Hepatocyte (in vitro differentiated cells): ENCODE measurements around the gene RYR3. TPM values are rescaled to one million over a fixed set of nuclear protein-coding genes. Genes with fewer than 3 reads are reported as not detected.

Source experiments
- DNase-seq: peaks from one replicate; pipeline ENCODE4 v3.0.0-alpha.2; 2016; ENCODE audit warnings: low spot score
- H2AFZ ChIP-seq: fragments of 200-600 bp; sonication (generic); 2 replicates; pipeline ENCODE4 v1.6.0; 2016; ENCODE audit warnings: antibody characterized with exemption, mild to moderate bottlenecking
- H3K27ac ChIP-seq: fragments of 200-600 bp; sonication (generic); 2 replicates; pipeline ENCODE4 v1.5.1; 2016; ENCODE audit warnings: mild to moderate bottlenecking
- H3K27me3 ChIP-seq: fragments of 200-600 bp; sonication (generic); 2 replicates; pipeline ENCODE4 v1.6.1; 2016
- H3K36me3 ChIP-seq: fragments of 200-600 bp; sonication (generic); replicated peaks from 2 replicates; pipeline ENCODE4 v1.5.1; 2016; ENCODE audit warnings: low read depth; ENCODE audit not compliant: insufficient read depth
- H3K4me1 ChIP-seq: fragments of 200-600 bp; sonication (generic); 2 replicates; pipeline ENCODE4 v1.5.1; 2016; ENCODE audit warnings: mild to moderate bottlenecking, moderate library complexity; ENCODE audit not compliant: insufficient read depth
- H3K4me2 ChIP-seq: fragments of 200-600 bp; sonication (generic); 2 replicates; pipeline ENCODE4 v1.6.0; 2016
- H3K4me3 ChIP-seq: fragments of 200-600 bp; sonication (generic); 2 replicates; pipeline ENCODE4 v1.5.1; 2016; ENCODE audit warnings: mild to moderate bottlenecking
- H3K79me2 ChIP-seq: fragments of 200-600 bp; sonication (generic); 2 replicates; pipeline ENCODE4 v1.6.0; 2017; ENCODE audit warnings: mild to moderate bottlenecking
- H3K9me2 ChIP-seq: fragments of 200-600 bp; sonication (generic); replicated peaks from 2 replicates; pipeline ENCODE4 v1.6.0; 2017; ENCODE audit warnings: mild to moderate bottlenecking; ENCODE audit not compliant: insufficient read depth
- H3K9me3 ChIP-seq: fragments of 200-600 bp; sonication (generic); 2 replicates; pipeline ENCODE4 v1.5.1; 2016; ENCODE audit warnings: low read depth, mild to moderate bottlenecking
- H4K20me1 ChIP-seq: fragments of 200-600 bp; sonication (generic); 2 replicates; pipeline ENCODE4 v1.6.0; 2016; ENCODE audit warnings: mild to moderate bottlenecking; ENCODE audit not compliant: insufficient read depth, poor library complexity, severe bottlenecking
- CTCF ChIP-seq: fragments of 200-600 bp; sonication (generic); IDR thresholded peaks from 2 replicates; pipeline ENCODE4 v1.5.1; 2016; ENCODE audit warnings: antibody characterized with exemption, mild to moderate bottlenecking; ENCODE audit not compliant: poor library complexity
- EZH2 ChIP-seq: fragments of 200-600 bp; sonication (generic); IDR thresholded peaks from 2 replicates; pipeline ENCODE4 v1.6.1; 2016; ENCODE audit warnings: antibody characterized with exemption, mild to moderate bottlenecking, borderline replicate concordance
- EZH2phosphoT487 ChIP-seq: fragments of 200-600 bp; sonication (generic); IDR thresholded peaks from one replicate; pipeline ENCODE4 v1.6.1; 2018; ENCODE audit warnings: antibody characterized with exemption, mild to moderate bottlenecking, low read depth, moderate library complexity; ENCODE audit not compliant: unreplicated experiment, severe bottlenecking
- WGBS: methylation state at CpG from one replicate; pipeline ENCODE4 v1.1.6; 2016; ENCODE audit warnings: low lambda C conversion rate; ENCODE audit errors: missing lambda C conversion rate; 5-methylcytosine and 5-hydroxymethylcytosine counted together
- polyA plus RNA-seq: library from polyadenylated mRNA; unstranded; fragments of >200 nt; fragmentation: Nextera tagmentation; extraction: Ambion mirVana; gene quantifications from 2 replicates; pipeline ENCODE4 v1.2.1, GENCODE V29; 2016
- total RNA-seq: library from RNA; depleted of rRNA; stranded (reverse); fragments of >200 nt; gene quantifications from 2 replicates; pipeline ENCODE4 v1.2.3, GENCODE V29; 2014

RYR3 gene
- total and polyA plus RNA-seq, 2 experiments from 2014 or later: 0.36 to 0.37 TPM

GRCh38 chr15:33780011-33780768, 469.4 kb downstream of the RYR3 start:
- 96% methylated on average over 5 of the region's 5 CpGs for WGBS
- Histone ChIP-seq H4K20me1 (no peaks in the 10 kb centered on the region), H2AFZ (no peak overlapping the region), H3K9me2 (no peaks in the 10 kb centered on the region), H3K4me3 (no peak overlapping the region), H3K79me2 (no peaks in the 10 kb centered on the region), H3K4me1 (no peaks in the 10 kb centered on the region), H3K9me3 (no peaks in the 10 kb centered on the region), H3K4me2 (no peak overlapping the region), H3K27me3 (no peaks in the 10 kb centered on the region), H3K27ac (no peak overlapping the region), H3K36me3 (no peaks in the 10 kb centered on the region)
- TF ChIP-seq CTCF (no peak), EZH2 (no peak), EZH2phosphoT487 (no peak)
- no peak for DNase-seq

GRCh38 chr15:33782966-33783365, 472.2 kb downstream of the RYR3 start:
- DNase-seq: no peak
- no peaks in the 10 kb centered on the region for H4K20me1 ChIP-seq
- no peaks in the 10 kb centered on the region for H3K9me2 ChIP-seq
- H3K4me3 ChIP-seq: no peak overlapping the region
- no peak overlapping the region for H3K4me2 ChIP-seq
- 64% methylated on average over 5 of the region's 5 CpGs for WGBS
- no peak overlapping the region for H3K27ac ChIP-seq
- H3K27me3 ChIP-seq: no peaks in the 10 kb centered on the region
- H3K79me2 ChIP-seq: no peaks in the 10 kb centered on the region
- no peaks in the 10 kb centered on the region for H3K36me3 ChIP-seq
- no peaks in the 10 kb centered on the region for H3K4me1 ChIP-seq
- no peak overlapping the region for H2AFZ ChIP-seq
- no peak for TF ChIP-seq EZH2
- TF ChIP-seq CTCF: no peak
- no peak for TF ChIP-seq EZH2phosphoT487
- H3K9me3 ChIP-seq: no peaks in the 10 kb centered on the region

GRCh38 chr15:33785366-33785765, 474.6 kb downstream of the RYR3 start:
- no peaks in the 10 kb centered on the region for H3K4me1 ChIP-seq
- H3K9me2 ChIP-seq: no peaks in the 10 kb centered on the region
- TF ChIP-seq EZH2phosphoT487: no peak
- no peak for TF ChIP-seq EZH2
- no peak for TF ChIP-seq CTCF
- no peak overlapping the region for H3K4me3 ChIP-seq
- H3K79me2 ChIP-seq: no peaks in the 10 kb centered on the region
- H3K27ac ChIP-seq: no peak overlapping the region
- no peaks in the 10 kb centered on the region for H4K20me1 ChIP-seq
- 87% methylated on average over 6 of the region's 6 CpGs for WGBS
- no peak for DNase-seq
- no peaks in the 10 kb centered on the region for H3K27me3 ChIP-seq
- H3K4me2 ChIP-seq: no peak overlapping the region
- no peak overlapping the region for H2AFZ ChIP-seq
- H3K9me3 ChIP-seq: no peaks in the 10 kb centered on the region
- no peaks in the 10 kb centered on the region for H3K36me3 ChIP-seq
